Endothelial cell of umbilical vein (primary cell): ENCODE data around the gene LRRC8E. TPM values are rescaled to one million over a fixed set of nuclear protein-coding genes. Genes with fewer than 3 reads are reported as not detected.

Source experiments
- BruUV-seq: library from RNA; stranded (reverse); fragments of 400-500 nt; replicated peaks from 2 replicates; lab custom pipeline; 2021; lab: Mats Ljungman, UMichigan
- CTCF ChIA-PET: fragments of 300-600, 350-600 bp; sonication (Branson Sonifier 250); formaldehyde crosslinking; loops from one replicate; lab custom pipeline; 2021; ENCODE audit warnings: antibody characterized with exemption, inconsistent platforms; lab: Charles Lee
- POLR2A ChIA-PET: fragments of 300-600, 350-600 bp; sonication (Branson Sonifier 250); formaldehyde crosslinking; loops from one replicate; lab custom pipeline; 2021; ENCODE audit warnings: antibody characterized with exemption, inconsistent platforms; lab: Charles Lee
- DNase-seq: peaks from one replicate; pipeline ENCODE4 v3.0.0-alpha.2; 2011; ENCODE audit warnings: low read depth, low spot score
- FAIRE-seq: peaks from 2 replicates; lab custom pipeline; 2011; peaks lifted over from hg19 to GRCh38; lab: Jason Lieb, UNC
- H2AFZ ChIP-seq: 2 replicates; pipeline ENCODE4 v1.6.0; 2012; ENCODE audit warnings: low read depth, low read length, control low read depth, inconsistent platforms
- H3K27ac ChIP-seq: 2 replicates; pipeline ENCODE4 v1.5.1; 2011; ENCODE audit warnings: low read depth, mild to moderate bottlenecking, control low read depth, low read length, moderate library complexity; ENCODE audit not compliant: insufficient read depth
- H3K27me3 ChIP-seq, 2 experiments: 2 replicates each; pipeline versions ENCODE4 v1.6.0 to v1.6.1; 2011; ENCODE audit warnings: low read length in 2 of 2, mixed read lengths in 1 of 2; ENCODE audit not compliant: control insufficient read depth in 2 of 2, insufficient read depth in 2 of 2
- H3K36me3 ChIP-seq, 2 experiments: 2 replicates in 1 of 2; 3 replicates in 1 of 2; pipeline ENCODE4 v1.5.1; 2011; ENCODE audit warnings: low read length in 2 of 2, mild to moderate bottlenecking in 1 of 2, moderate library complexity in 1 of 2; ENCODE audit not compliant: control insufficient read depth in 2 of 2, insufficient read depth in 2 of 2; ENCODE audit errors: extremely low read depth in 1 of 2
- H3K4me1 ChIP-seq: 3 replicates; pipeline ENCODE4 v1.5.1; 2011; ENCODE audit warnings: mild to moderate bottlenecking, low read length; ENCODE audit not compliant: control insufficient read depth, insufficient read depth; ENCODE audit errors: extremely low read depth
- H3K4me2 ChIP-seq: 2 replicates; pipeline ENCODE4 v1.6.1; 2011; ENCODE audit warnings: low read length, control low read depth, mixed read lengths; ENCODE audit not compliant: insufficient read depth
- H3K4me3 ChIP-seq, 3 experiments: fragments of 200-600 bp in 1 of 3; sonication (generic), shearing (Covaris generic) in 1 of 3; replicated peaks in 1 of 3; 2 replicates each; pipeline ENCODE4 v1.5.1; 2011 to 2016; ENCODE audit warnings: control low read depth in 3 of 3, low read length in 3 of 3, mild to moderate bottlenecking in 2 of 3, inconsistent platforms in 1 of 3, low read depth in 1 of 3, moderate library complexity in 1 of 3; ENCODE audit not compliant: insufficient read depth in 1 of 3
- H3K79me2 ChIP-seq: 2 replicates; pipeline ENCODE4 v1.6.0; 2012; ENCODE audit warnings: low read length, inconsistent platforms; ENCODE audit not compliant: control insufficient read depth, insufficient read depth
- H3K9ac ChIP-seq: replicated peaks from 2 replicates; pipeline ENCODE3; 2011; ENCODE audit warnings: low read length, control low read depth; ENCODE audit not compliant: insufficient read depth; ENCODE audit errors: extremely low read depth
- H3K9me1 ChIP-seq: replicated peaks from 3 replicates; pipeline ENCODE4 v1.6.0; 2011; ENCODE audit warnings: mild to moderate bottlenecking, low read length; ENCODE audit not compliant: control insufficient read depth, insufficient read depth; ENCODE audit errors: extremely low read depth
- H3K9me3 ChIP-seq: replicated peaks from 2 replicates; pipeline ENCODE4 v1.5.1; 2012; ENCODE audit warnings: low read length, inconsistent platforms; ENCODE audit not compliant: control insufficient read depth, insufficient read depth
- H4K20me1 ChIP-seq: replicated peaks from 2 replicates; pipeline ENCODE3; 2011; ENCODE audit warnings: mild to moderate bottlenecking, low read length; ENCODE audit not compliant: control insufficient read depth, insufficient read depth; ENCODE audit errors: extremely low read depth
- EZH2 ChIP-seq: IDR thresholded peaks from 2 replicates; pipeline ENCODE4 v1.6.1; 2012; ENCODE audit warnings: borderline replicate concordance, low read depth, mild to moderate bottlenecking, moderate library complexity, low read length, inconsistent platforms; ENCODE audit not compliant: severe bottlenecking
- FOS ChIP-seq: IDR thresholded peaks from 2 replicates; pipeline ENCODE4 v1.6.1; 2011; ENCODE audit warnings: mild to moderate bottlenecking, low read length, moderate library complexity, borderline replicate concordance; ENCODE audit not compliant: insufficient read depth
- GATA2 ChIP-seq: IDR thresholded peaks from 2 replicates; pipeline ENCODE4 v1.7.0; 2011; ENCODE audit warnings: low read depth, mild to moderate bottlenecking, moderate library complexity, mixed read lengths, low read length; ENCODE audit not compliant: insufficient read length, insufficient read depth
- JUN ChIP-seq: IDR thresholded peaks from 2 replicates; pipeline ENCODE4 v1.6.1; 2011; ENCODE audit warnings: borderline replicate concordance, low read depth; ENCODE audit not compliant: insufficient read length, insufficient read depth
- MYC ChIP-seq: IDR thresholded peaks from one replicate; pipeline ENCODE4 v1.6.1; 2011; ENCODE audit warnings: mild to moderate bottlenecking, low read depth, low read length
- POLR2A ChIP-seq: IDR thresholded peaks from 2 replicates; pipeline ENCODE4 v1.6.1; 2012; ENCODE audit warnings: low read depth, mild to moderate bottlenecking, control low read depth, low read length
- POLR2AphosphoS5 ChIP-seq: IDR thresholded peaks from 2 replicates; pipeline ENCODE4 v1.6.1; 2012; ENCODE audit warnings: low read depth, mild to moderate bottlenecking, control low read depth, low read length, moderate library complexity; ENCODE audit not compliant: insufficient read depth
- dilution Hi-C: fragments of 300-500 bp; cut with MboI; formaldehyde crosslinking; loops from one replicate; pipeline ENCODE4 v1.15.0; 2019; ENCODE audit warnings: low sequenced_read_pairs; ENCODE audit not compliant: extremely low pct_ligation_motif_present
- intact Hi-C: fragments of 100-400 bp; cut with micrococcal nuclease; formaldehyde crosslinking; loops from one replicate; pipeline ENCODE4 v1.10.0; 2022
- polyA plus RNA-seq, 4 experiments: library from polyadenylated mRNA; depleted of rRNA in 3 of 4; stranded (reverse) in 3 of 4; unstranded in 1 of 4; fragments of >200 nt; gene quantifications; 2 replicates each; pipeline versions ENCODE4 v1.2.1 to v1.2.3, GENCODE V29; 2011 to 2012; ENCODE audit warnings: missing spikeins in 1 of 4
- total RNA-seq: library from RNA; stranded (reverse); gene quantifications from 2 replicates; pipeline ENCODE4 v1.2.3, GENCODE V29; 2021
- TF ChIP-seq, protein P1 (sequence below): IDR thresholded peaks from 2 replicates; pipeline ENCODE4 v1.6.1; 2011; ENCODE audit not compliant: insufficient read depth, insufficient read length
- TF ChIP-seq, protein P2 (sequence below), 2 donors: IDR thresholded peaks; 1 replicate in 1 of 2; 2 replicates in 1 of 2; pipeline ENCODE4 v1.5.1; 2011; ENCODE audit warnings: low read length in 2 of 2, mild to moderate bottlenecking in 2 of 2, moderate library complexity in 2 of 2, control low read depth in 1 of 2, inconsistent platforms in 1 of 2, low read depth in 1 of 2; ENCODE audit not compliant: insufficient read depth in 1 of 2; ENCODE audit errors: extremely low read depth in 1 of 2

The LRRC8E gene
- total and polyA plus RNA-seq, 2 donors (not counting 3 experiments of a cell fraction or from before 2014, with no cell fraction given) = 1.1 to 1.6 TPM

DNA sequence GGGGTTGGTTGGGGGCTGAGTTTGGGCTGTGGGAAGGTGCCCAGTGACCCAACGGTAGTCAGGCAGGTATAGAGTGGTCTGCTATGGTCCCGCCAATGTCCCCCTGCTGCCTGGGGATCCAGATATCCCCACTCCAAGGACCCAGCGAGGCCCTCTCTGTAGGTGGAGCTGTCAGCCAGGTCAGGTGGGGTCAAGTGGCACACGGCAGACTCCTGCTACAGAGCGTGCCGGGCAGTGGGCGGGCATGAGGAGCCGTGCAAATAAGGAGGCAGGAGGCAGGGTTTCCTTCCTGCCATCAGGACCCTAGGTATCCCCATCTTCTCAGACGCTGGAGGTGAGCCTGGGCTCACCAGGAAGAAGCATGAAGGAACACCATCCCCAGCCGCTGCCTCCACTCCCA, 43.4 kb upstream of the LRRC8E start:
- H4K20me1 ChIP-seq = no peaks in the 10 kb centered on the region
- no peak overlapping the region for H3K9ac ChIP-seq
- TF ChIP-seq, protein P1, sequence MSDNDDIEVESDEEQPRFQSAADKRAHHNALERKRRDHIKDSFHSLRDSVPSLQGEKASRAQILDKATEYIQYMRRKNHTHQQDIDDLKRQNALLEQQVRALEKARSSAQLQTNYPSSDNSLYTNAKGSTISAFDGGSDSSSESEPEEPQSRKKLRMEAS = no peak
- TF ChIP-seq EZH2 = no peak
- no peak for TF ChIP-seq GATA2
- TF ChIP-seq, protein P2, sequence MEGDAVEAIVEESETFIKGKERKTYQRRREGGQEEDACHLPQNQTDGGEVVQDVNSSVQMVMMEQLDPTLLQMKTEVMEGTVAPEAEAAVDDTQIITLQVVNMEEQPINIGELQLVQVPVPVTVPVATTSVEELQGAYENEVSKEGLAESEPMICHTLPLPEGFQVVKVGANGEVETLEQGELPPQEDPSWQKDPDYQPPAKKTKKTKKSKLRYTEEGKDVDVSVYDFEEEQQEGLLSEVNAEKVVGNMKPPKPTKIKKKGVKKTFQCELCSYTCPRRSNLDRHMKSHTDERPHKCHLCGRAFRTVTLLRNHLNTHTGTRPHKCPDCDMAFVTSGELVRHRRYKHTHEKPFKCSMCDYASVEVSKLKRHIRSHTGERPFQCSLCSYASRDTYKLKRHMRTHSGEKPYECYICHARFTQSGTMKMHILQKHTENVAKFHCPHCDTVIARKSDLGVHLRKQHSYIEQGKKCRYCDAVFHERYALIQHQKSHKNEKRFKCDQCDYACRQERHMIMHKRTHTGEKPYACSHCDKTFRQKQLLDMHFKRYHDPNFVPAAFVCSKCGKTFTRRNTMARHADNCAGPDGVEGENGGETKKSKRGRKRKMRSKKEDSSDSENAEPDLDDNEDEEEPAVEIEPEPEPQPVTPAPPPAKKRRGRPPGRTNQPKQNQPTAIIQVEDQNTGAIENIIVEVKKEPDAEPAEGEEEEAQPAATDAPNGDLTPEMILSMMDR (IDR thresholded peaks at IDR 0.05; ENCODE audit: extremely low read depth in 1 of 2, insufficient read depth in 1 of 2, low read depth in 1 of 2, low read length in 2 of 2) = no peak
- TF ChIP-seq JUN = no peak
- TF ChIP-seq FOS = no peak
- TF ChIP-seq POLR2AphosphoS5 = no peak
- TF ChIP-seq MYC = no peak
- no peak for TF ChIP-seq POLR2A
- no peak overlapping the region for H3K4me3 ChIP-seq
- no peak overlapping the region for H3K27ac ChIP-seq
- intact Hi-C loops = no loop called here
- ChIA-PET CTCF (no interaction called here), POLR2A (no interaction called here)
- no peaks in the 10 kb centered on the region for H3K9me1 ChIP-seq
- dilution Hi-C loops = no loop called here
- H3K4me1 ChIP-seq = no peaks in the 10 kb centered on the region
- FAIRE-seq = no peak
- no peak overlapping the region for H2AFZ ChIP-seq
- H3K27me3 ChIP-seq = no peaks in the 10 kb centered on the region
- no TSS peak for BruUV-seq
- H3K9me3 ChIP-seq = no peaks in the 10 kb centered on the region
- no peaks in the 10 kb centered on the region for H3K36me3 ChIP-seq
- H3K79me2 ChIP-seq = no peaks in the 10 kb centered on the region
- no peak overlapping the region for H3K4me2 ChIP-seq
- DNase-seq = no peak
